Neural cell (in vitro differentiated cells): ENCODE data around the gene NRSN1. TPM values are rescaled to one million over a fixed set of nuclear protein-coding genes. Genes with fewer than 3 reads are reported as not detected.
"Not testable (repeated sequence)": the region's sequence is repeated elsewhere in the genome, so short reads cannot be mapped to it uniquely, and the experiment has no call there.

Source experiments
- H2AFZ ChIP-seq: fragments of 200-600, 300-800 bp; sonication (generic), shearing (Covaris generic); 2 replicates; pipeline ENCODE4 v1.6.0; 2014; ENCODE audit warnings: low read depth, mild to moderate bottlenecking, antibody characterized with exemption, low read length, moderate library complexity
- H3F3A ChIP-seq: fragments of 200-600 bp; shearing (Covaris generic); 2 replicates; pipeline ENCODE4 v1.6.1; 2016; ENCODE audit warnings: mild to moderate bottlenecking, moderate library complexity, mixed read lengths, antibody characterized with exemption, low read length; ENCODE audit not compliant: insufficient read depth, poor library complexity, severe bottlenecking
- H3K27ac ChIP-seq: fragments of 200-600, 300-800 bp; sonication (generic), shearing (Covaris generic); 2 replicates; pipeline ENCODE4 v1.5.1; 2014; ENCODE audit warnings: mild to moderate bottlenecking, low read length, moderate library complexity
- H3K27me3 ChIP-seq: fragments of 300-800, 200-600 bp; sonication (generic), shearing (Covaris generic); 2 replicates; pipeline ENCODE4 v1.6.0; 2014; ENCODE audit warnings: mild to moderate bottlenecking, low read depth, low read length, moderate library complexity; ENCODE audit not compliant: insufficient read depth
- H3K36me3 ChIP-seq: fragments of 300-800, 200-600 bp; sonication (generic), shearing (Covaris generic); 2 replicates; pipeline ENCODE4 v1.5.1; 2014; ENCODE audit warnings: mild to moderate bottlenecking, antibody characterized with exemption, low read length, moderate library complexity; ENCODE audit not compliant: insufficient read depth
- H3K4me2 ChIP-seq: fragments of 300-800, 200-600 bp; sonication (generic), shearing (Covaris generic); 2 replicates; pipeline ENCODE4 v1.6.0; 2014; ENCODE audit warnings: mild to moderate bottlenecking, low read length
- H3K4me3 ChIP-seq: fragments of 300-800, 200-600 bp; sonication (generic), shearing (Covaris generic); 2 replicates; pipeline ENCODE4 v1.5.1; 2014; ENCODE audit warnings: mild to moderate bottlenecking, low read length, moderate library complexity
- H3K79me2 ChIP-seq: fragments of 200-600 bp; shearing (Covaris generic); replicated peaks from 2 replicates; pipeline ENCODE4 v1.6.0; 2014; ENCODE audit warnings: mild to moderate bottlenecking, low read length, moderate library complexity; ENCODE audit not compliant: insufficient read depth
- H3K9ac ChIP-seq: fragments of 300-800, 200-600 bp; sonication (generic), shearing (Covaris generic); 2 replicates; pipeline ENCODE4 v1.6.1; 2016; ENCODE audit warnings: mild to moderate bottlenecking, low read length, mixed read lengths
- H3K9me2 ChIP-seq: fragments of 200-600 bp; shearing (Covaris generic); 2 replicates; pipeline ENCODE4 v1.6.1; 2016; ENCODE audit warnings: mild to moderate bottlenecking, low read length, mixed read lengths; ENCODE audit not compliant: insufficient read depth
- H3K9me3 ChIP-seq: fragments of 200-600, 300-800 bp; sonication (generic), shearing (Covaris generic); 2 replicates; pipeline ENCODE4 v1.6.1; 2016; ENCODE audit warnings: mild to moderate bottlenecking, mixed run types, low read length, moderate library complexity, mixed read lengths
- H4K20me1 ChIP-seq: fragments of 200-600 bp; shearing (Covaris generic); 2 replicates; pipeline ENCODE4 v1.6.1; 2016; ENCODE audit warnings: mild to moderate bottlenecking, mixed run types; ENCODE audit not compliant: insufficient read depth
- EP300 ChIP-seq: fragments of 450-650 bp; conservative IDR thresholded peaks from 2 replicates; pipeline ENCODE4 v1.6.1; 2014; ENCODE audit warnings: antibody characterized with exemption, mild to moderate bottlenecking, moderate library complexity; ENCODE audit not compliant: poor library complexity, severe bottlenecking
- EZH2 ChIP-seq: fragments of 200-600, 300-800 bp; shearing (Covaris generic), sonication (generic); IDR thresholded peaks from 2 replicates; pipeline ENCODE4 v1.6.1; 2014; ENCODE audit warnings: antibody characterized with exemption, low read length, borderline replicate concordance, mild to moderate bottlenecking; ENCODE audit not compliant: insufficient read depth, poor library complexity, severe bottlenecking
- MXI1 ChIP-seq: fragments of 450-650 bp; conservative IDR thresholded peaks from 2 replicates; pipeline ENCODE4 v1.6.1; 2014; ENCODE audit warnings: antibody characterized with exemption, mild to moderate bottlenecking; ENCODE audit not compliant: poor library complexity, severe bottlenecking
- POLR2AphosphoS5 ChIP-seq: IDR thresholded peaks from 2 replicates; pipeline ENCODE4 v1.6.1; 2012
- RAD21 ChIP-seq: fragments of 450-650 bp; conservative IDR thresholded peaks from 2 replicates; pipeline ENCODE4 v1.6.1; 2014; ENCODE audit warnings: antibody characterized with exemption, mild to moderate bottlenecking, moderate library complexity
- REST ChIP-seq: IDR thresholded peaks from 2 replicates; pipeline ENCODE4 v1.6.1; 2012; ENCODE audit warnings: borderline replicate concordance
- SMC3 ChIP-seq: fragments of 450-650 bp; conservative IDR thresholded peaks from 2 replicates; pipeline ENCODE4 v1.6.1; 2014; ENCODE audit warnings: antibody characterized with exemption, mild to moderate bottlenecking, moderate library complexity; ENCODE audit not compliant: poor library complexity
- TAF1 ChIP-seq: IDR thresholded peaks from 2 replicates; pipeline ENCODE4 v1.6.1; 2012; ENCODE audit warnings: low read depth
- polyA plus RNA-seq: library from polyadenylated mRNA; depleted of rRNA; stranded (reverse); fragments of >200 nt; gene quantifications from 2 replicates; pipeline ENCODE4 v1.2.3, GENCODE V29; 2014
- TF ChIP-seq, protein P1 (sequence below): fragments of 450-650 bp; IDR thresholded peaks from 2 replicates; pipeline ENCODE4 v1.5.1; 2014; ENCODE audit warnings: antibody characterized with exemption, mild to moderate bottlenecking, moderate library complexity; ENCODE audit not compliant: poor library complexity, severe bottlenecking

NRSN1 gene
- polyA plus RNA-seq, 1 donor from 2014 or later, result 23.1 TPM

DNA sequence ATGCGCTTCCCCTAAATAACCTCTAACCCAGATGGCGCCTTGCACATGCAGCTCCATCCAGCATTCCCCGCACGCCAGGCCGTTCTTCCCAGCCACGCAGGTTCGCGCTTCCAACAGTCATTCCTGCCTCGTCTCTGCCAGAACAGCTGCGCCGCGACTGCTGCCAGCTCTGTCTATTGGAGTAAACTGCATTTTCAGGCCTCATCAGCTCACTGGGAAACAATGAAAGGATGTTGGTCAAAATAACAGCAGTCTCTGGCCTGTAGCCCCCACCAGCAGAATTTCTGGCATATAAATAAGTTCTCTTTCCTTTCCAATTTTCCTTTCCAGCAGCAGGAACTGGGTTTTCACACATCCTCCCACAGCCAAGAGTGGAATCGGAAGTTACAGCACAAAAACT is 14.6 kb downstream of the NRSN1 start:
- no peak overlapping the region for H2AFZ ChIP-seq
- TF ChIP-seq TAF1 (no peak), EP300 (no peak), MXI1 (no peak), SMC3 (no peak), RAD21 (no peak), POLR2AphosphoS5 (no peak), REST (no peak), EZH2 (no peak)
- TF ChIP-seq, protein P1, sequence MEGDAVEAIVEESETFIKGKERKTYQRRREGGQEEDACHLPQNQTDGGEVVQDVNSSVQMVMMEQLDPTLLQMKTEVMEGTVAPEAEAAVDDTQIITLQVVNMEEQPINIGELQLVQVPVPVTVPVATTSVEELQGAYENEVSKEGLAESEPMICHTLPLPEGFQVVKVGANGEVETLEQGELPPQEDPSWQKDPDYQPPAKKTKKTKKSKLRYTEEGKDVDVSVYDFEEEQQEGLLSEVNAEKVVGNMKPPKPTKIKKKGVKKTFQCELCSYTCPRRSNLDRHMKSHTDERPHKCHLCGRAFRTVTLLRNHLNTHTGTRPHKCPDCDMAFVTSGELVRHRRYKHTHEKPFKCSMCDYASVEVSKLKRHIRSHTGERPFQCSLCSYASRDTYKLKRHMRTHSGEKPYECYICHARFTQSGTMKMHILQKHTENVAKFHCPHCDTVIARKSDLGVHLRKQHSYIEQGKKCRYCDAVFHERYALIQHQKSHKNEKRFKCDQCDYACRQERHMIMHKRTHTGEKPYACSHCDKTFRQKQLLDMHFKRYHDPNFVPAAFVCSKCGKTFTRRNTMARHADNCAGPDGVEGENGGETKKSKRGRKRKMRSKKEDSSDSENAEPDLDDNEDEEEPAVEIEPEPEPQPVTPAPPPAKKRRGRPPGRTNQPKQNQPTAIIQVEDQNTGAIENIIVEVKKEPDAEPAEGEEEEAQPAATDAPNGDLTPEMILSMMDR, result no peak
- no peaks in the 10 kb centered on the region for H3K9me3 ChIP-seq
- no peak overlapping the region for H3K27ac ChIP-seq
- H3F3A ChIP-seq, result no peaks in the 10 kb centered on the region
- H3K27me3 ChIP-seq, result no peaks in the 10 kb centered on the region
- no peak overlapping the region for H3K9ac ChIP-seq
- H3K36me3 ChIP-seq, result no peaks in the 10 kb centered on the region
- no peaks in the 10 kb centered on the region for H3K79me2 ChIP-seq
- H3K4me3 ChIP-seq, result no peak overlapping the region
- H3K4me2 ChIP-seq, result no peak overlapping the region
- H3K9me2 ChIP-seq, result no peaks in the 10 kb centered on the region
- no peaks in the 10 kb centered on the region for H4K20me1 ChIP-seq

DNA sequence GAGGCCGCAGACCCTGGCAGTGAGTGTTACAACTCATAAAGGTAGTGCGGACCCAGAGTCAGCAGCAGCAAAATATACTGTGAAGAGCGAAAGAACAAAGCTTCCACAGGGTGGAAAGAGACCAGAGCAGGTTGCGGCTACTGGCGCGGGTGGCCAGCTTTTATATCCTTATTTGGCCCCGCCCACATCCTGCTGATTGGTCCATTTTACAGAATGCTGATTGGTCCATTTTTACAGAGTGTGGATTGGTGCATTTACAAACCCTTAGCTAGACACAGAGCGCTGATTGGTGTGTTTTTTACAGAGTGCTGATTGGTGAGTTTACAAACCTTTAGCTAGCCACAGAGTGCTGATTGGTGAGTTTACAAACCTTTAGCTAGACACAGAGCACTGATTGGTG is 16.7 kb downstream of the NRSN1 start:
- H3K27me3 ChIP-seq, H3K9me3 ChIP-seq, H4K20me1 ChIP-seq, H3K27ac ChIP-seq, H3K4me2 ChIP-seq, H3K79me2 ChIP-seq, H3F3A ChIP-seq, H3K36me3 ChIP-seq, H3K9me2 ChIP-seq, H3K4me3 ChIP-seq, H2AFZ ChIP-seq, H3K9ac ChIP-seq: not testable (repeated sequence)

DNA sequence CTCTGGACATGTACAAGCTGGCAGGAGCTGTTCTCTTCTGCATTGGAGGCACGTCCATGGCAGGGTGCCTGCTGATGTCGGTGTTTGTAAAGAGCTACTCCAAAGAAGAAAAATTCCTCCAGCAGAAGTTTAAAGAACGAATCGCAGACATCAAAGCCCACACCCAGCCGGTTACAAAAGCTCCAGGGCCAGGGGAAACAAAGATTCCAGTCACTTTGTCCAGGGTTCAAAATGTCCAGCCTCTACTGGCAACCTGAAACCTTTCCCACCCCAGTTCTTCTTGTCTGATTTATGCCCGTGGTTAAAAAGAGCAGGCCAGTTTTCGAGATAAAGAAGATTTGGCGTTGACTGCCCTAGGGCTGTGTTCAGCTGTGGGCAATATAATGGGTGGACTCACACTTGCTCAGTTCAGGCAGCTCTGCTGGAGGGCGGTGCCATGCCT is 19.7 kb downstream of the NRSN1 start:
- Histone ChIP-seq H3K27ac (no peak overlapping the region), H3K9ac (no peak overlapping the region), H2AFZ (no peak overlapping the region), H3K4me2 (no peak overlapping the region), H3K27me3 (no peaks in the 10 kb centered on the region), H3K36me3 (no peaks in the 10 kb centered on the region), H3K4me3 (no peak overlapping the region), H3K9me3 (no peaks in the 10 kb centered on the region), H3K79me2 (no peaks in the 10 kb centered on the region), H4K20me1 (no peaks in the 10 kb centered on the region), H3F3A (peaks cover 4% of the 10 kb centered on the region), H3K9me2 (no peaks in the 10 kb centered on the region)
- TF ChIP-seq SMC3 (no peak), RAD21 (no peak), EP300 (no peak), REST (no peak), TAF1 (no peak), EZH2 (no peak), MXI1 (no peak), POLR2AphosphoS5 (no peak)
- TF ChIP-seq, protein P1, result no peak
